Ovary (tissue), 9 donors: ENCODE results near the gene HDLBP. TPM values are rescaled to one million over a fixed set of nuclear protein-coding genes. Genes with fewer than 3 reads are reported as not detected.

Source experiments
- DNase-seq, 5 donors: peaks; one replicate each; pipeline ENCODE4 v3.0.0-alpha.2; 2019 to 2020
- H3K27ac ChIP-seq, 2 donors: fragments of 200-600 bp; one replicate each; pipeline versions ENCODE4 v1.5.1 to v1.8.0; 2019 to 2022
- H3K27me3 ChIP-seq: fragments of 200-600 bp; one replicate; pipeline ENCODE4 v1.8.0; 2022
- H3K36me3 ChIP-seq: fragments of 200-600 bp; sonication (generic); one replicate; pipeline ENCODE4 v1.5.1; 2019
- H3K4me1 ChIP-seq: one replicate; pipeline ENCODE4 v1.8.1; 2013; ENCODE audit warnings: mild to moderate bottlenecking, moderate library complexity; ENCODE audit not compliant: insufficient read depth
- H3K4me3 ChIP-seq: fragments of 200-600 bp; sonication (generic); one replicate; pipeline ENCODE4 v1.5.1; 2017
- H3K9me3 ChIP-seq, 2 donors: fragments of 200-600 bp in 1 of 2; sonication (generic) in 1 of 2; one replicate each; pipeline versions ENCODE4 v1.5.1 to v1.8.1; 2013 to 2019; ENCODE audit warnings: mild to moderate bottlenecking in 1 of 2, moderate library complexity in 1 of 2
- CTCF ChIP-seq, 3 donors: fragments of 450-650 bp in 2 of 3; fragments of 200-600 bp in 1 of 3; IDR thresholded peaks; one replicate each; pipeline versions ENCODE4 v1.5.1 to v1.8.0; 2016 to 2022; ENCODE audit warnings: antibody characterized with exemption in 3 of 3, mild to moderate bottlenecking in 1 of 3
- EP300 ChIP-seq: sonication (generic); formaldehyde crosslinking; IDR thresholded peaks from one replicate; pipeline ENCODE4 v1.6.1; 2017; ENCODE audit warnings: antibody characterized with exemption
- POLR2A ChIP-seq: fragments of 450-650 bp; IDR thresholded peaks from one replicate; pipeline ENCODE4 v1.6.1; 2017; ENCODE audit warnings: antibody characterized with exemption, mild to moderate bottlenecking, moderate library complexity
- WGBS, 3 donors: extraction: QIAGEN DNeasy Blood & Tissue Kit in 1 of 3; methylation state at CpG; one replicate each; pipeline versions ENCODE4 v1.1.5 to v1.1.7; 2013 to 2017; 5-methylcytosine and 5-hydroxymethylcytosine counted together
- intact Hi-C, 4 donors: fragments of 100-400 bp; cut with DNase I; formaldehyde crosslinking; loops; one replicate each; pipeline versions ENCODE4 v1.11.0 to v1.15.1; 2022 to 2023
- polyA plus RNA-seq, 2 donors: library from polyadenylated mRNA; stranded (reverse); fragments of 200-250 nt in 1 of 2; fragments of 350-450 nt in 1 of 2; fragmentation: Illumina TruSeq in 1 of 2; extraction: RNeasy Lipid Tissue Mini Kit (QIAGEN cat#74804) in 1 of 2; gene quantifications; one replicate each; pipeline ENCODE4 v1.2.3, GENCODE V29; 2013 to 2014
- total RNA-seq, 7 donors: library from RNA; depleted of rRNA in 2 of 7; stranded (reverse); fragments of >200 nt in 2 of 7; fragmentation: NEBNext Ultra II Directional in 3 of 7; extraction: Animal tissue kit (Norgen Biotek cat#: 25700) in 3 of 7; gene quantifications; one replicate each; pipeline versions ENCODE4 v1.1.0 to v1.2.4, GENCODE V29; 2016 to 2023
- donor health status: DM: no; HTN: no; CAD: no; lungs with moderate emphysema.
- donor health status: DM: no; HTN: no; CAD: no.
- donor health status: Bipolar disorder and iron deficiency.
- donor health status: DM: yes; HTN: yes; CAD: no.
- donor health status: DM: no; HTN: no; CAD: no.
- donor health status: DM: yes; HTN: yes; CAD: no.

The HDLBP gene
- total and polyA plus RNA-seq, 9 donors, result 145 to 616 (median 359) TPM

GRCh38 chr2:241180495-241180894 is 135.0 kb downstream of the HDLBP start:
- intact Hi-C loops, result no loop called here
- no peak overlapping the region for H3K4me3 ChIP-seq
- WGBS, 3 donors, result 88 to 91% (median 89%) methylated on average over 12 of the region's 12 CpGs
- H3K9me3 ChIP-seq, result no peaks in the 10 kb centered on the region
- H3K27ac ChIP-seq, result no peak overlapping the region
- no peak for TF ChIP-seq POLR2A
- no peak for TF ChIP-seq EP300
- no peak for TF ChIP-seq CTCF (IDR thresholded peaks at IDR 0.05)
- no peak for DNase-seq
- no peaks in the 10 kb centered on the region for H3K27me3 ChIP-seq
- H3K36me3 ChIP-seq, result no peaks in the 10 kb centered on the region
- H3K4me1 ChIP-seq, result no peaks in the 10 kb centered on the region

GRCh38 chr2:241179899-241180298 is 135.6 kb downstream of the HDLBP start:
- Histone ChIP-seq H3K4me1 (no peaks in the 10 kb centered on the region), H3K36me3 (no peaks in the 10 kb centered on the region), H3K27me3 (no peaks in the 10 kb centered on the region), H3K27ac (no peak overlapping the region), H3K9me3 (no peaks in the 10 kb centered on the region), H3K4me3 (no peak overlapping the region)
- TF ChIP-seq EP300 (no peak), POLR2A (no peak), CTCF (IDR thresholded peaks at IDR 0.05) (no peak)
- no peak for DNase-seq
- intact Hi-C loops, result no loop called here
- 82 to 84% (median 82%) methylated on average over 4 of the region's 4 CpGs for whole genome bisulfite sequencing, 3 donors

- no peaks in the 10 kb centered on the region for H3K36me3 ChIP-seq
- H3K4me3 ChIP-seq, result no peak overlapping the region
- DNase-seq, result no peak
- no peaks in the 10 kb centered on the region for H3K9me3 ChIP-seq
- H3K27ac ChIP-seq, result no peak overlapping the region
- intact Hi-C loops, result no loop called here
- H3K4me1 ChIP-seq, result no peaks in the 10 kb centered on the region
- H3K27me3 ChIP-seq, result no peaks in the 10 kb centered on the region
- no peak for TF ChIP-seq POLR2A
- no peak for TF ChIP-seq CTCF (IDR thresholded peaks at IDR 0.05)
- TF ChIP-seq EP300, result no peak
- WGBS, 3 donors, result 36 to 52% (median 50%) methylated on average over 4 of the region's 4 CpGs
Measured at GRCh38 chr2:241178961-241179360, 136.5 kb downstream of the HDLBP start.

- H3K36me3 ChIP-seq, result no peaks in the 10 kb centered on the region
- H3K9me3 ChIP-seq, result no peaks in the 10 kb centered on the region
- no peak for DNase-seq
- 93 to 95% (median 93%) methylated on average over 12 of the region's 12 CpGs for WGBS, 3 donors
- intact Hi-C loops, result no loop called here
- no peaks in the 10 kb centered on the region for H3K27me3 ChIP-seq
- no peak overlapping the region for H3K4me3 ChIP-seq
- TF ChIP-seq EP300, result no peak
- TF ChIP-seq POLR2A, result no peak
- TF ChIP-seq CTCF (IDR thresholded peaks at IDR 0.05), result no peak
- no peaks in the 10 kb centered on the region for H3K4me1 ChIP-seq
- no peak overlapping the region for H3K27ac ChIP-seq
Measured at GRCh38 chr2:241177526-241178334, 137.7 kb downstream of the HDLBP start.

Other genes starting within 250 kb of the HDLBP start
- 10 to 100 TPM; 24.8 to 45.7 (median 35.7) TPM for gene MTERF4, start 213.4 kb downstream of the HDLBP start, total RNA-seq
- gene MTERF4, start 213.4 kb downstream of the HDLBP start, polyA plus RNA-seq, result 10 to 100 TPM; 41.6 to 60.7 TPM
- gene PASK, start 166.2 kb downstream of the HDLBP start, total RNA-seq, result 10 to 100 TPM in 2 of 7 donors, 1 to 10 TPM in 5; 2.4 to 13.4 (median 7.4) TPM
- 10 to 100 TPM in 1 of 2 donors, 1 to 10 TPM in 1; 2.9 to 12.8 TPM for gene PASK, start 166.2 kb downstream of the HDLBP start, polyA plus RNA-seq
- gene PPP1R7, start 165.2 kb downstream of the HDLBP start, total RNA-seq, result 10 to 100 TPM; 21.9 to 55.3 (median 37.8) TPM
- 100 to 1,000 TPM in 1 of 2 donors, 10 to 100 TPM in 1; 56.0 to 120 TPM for gene PPP1R7, start 165.2 kb downstream of the HDLBP start, polyA plus RNA-seq
- 1 to 10 TPM in 6 of 7 donors, under 1 TPM in 1; 0.92 to 6.5 (median 2.2) TPM for gene ANO7, start 127.0 kb downstream of the HDLBP start, total RNA-seq
- gene ANO7, start 127.0 kb downstream of the HDLBP start, polyA plus RNA-seq, result 1 to 10 TPM in 1 of 2 donors, under 1 TPM in 1; 0.87 to 2.0 TPM
- gene SEPTIN2, start 253 bp upstream of the HDLBP start, total RNA-seq, result 100 to 1,000 TPM; 185 to 394 (median 328) TPM
- gene SEPTIN2, start 253 bp upstream of the HDLBP start, polyA plus RNA-seq, result 100 to 1,000 TPM; 184 to 403 TPM
- gene FARP2, start 40.6 kb upstream of the HDLBP start, total RNA-seq, result 10 to 100 TPM; 25.0 to 62.1 (median 40.7) TPM
- 10 to 100 TPM; 13.5 to 27.9 TPM for gene FARP2, start 40.6 kb upstream of the HDLBP start, polyA plus RNA-seq
- 100 to 1,000 TPM in 5 of 7 donors, 10 to 100 TPM in 2; 96.8 to 150 (median 108) TPM for gene STK25, start 192.9 kb upstream of the HDLBP start, total RNA-seq
- 100 to 1,000 TPM in 1 of 2 donors, 10 to 100 TPM in 1; 71.1 to 142 TPM for gene STK25, start 192.9 kb upstream of the HDLBP start, polyA plus RNA-seq
- gene BOK, start 243.1 kb upstream of the HDLBP start, total RNA-seq, result 10 to 100 TPM in 6 of 7 donors, 1 to 10 TPM in 1; 9.6 to 20.6 (median 13.5) TPM
- gene BOK, start 243.1 kb upstream of the HDLBP start, polyA plus RNA-seq, result 10 to 100 TPM in 1 of 2 donors, 1 to 10 TPM in 1; 4.8 to 19.2 TPM